BE2C (cell line): ENCODE data around the gene ATF7IP.

Experiments
- DNase-seq: peaks from one replicate; pipeline ENCODE4 v3.0.0-alpha.2; 2020
- H3K27me3 ChIP-seq: fragments of 250-450 bp; sonication (Bioruptor Pico); 2 replicates; pipeline ENCODE4 v1.5.1; 2020; ENCODE audit warnings: mild to moderate bottlenecking
- H3K36me3 ChIP-seq: fragments of 250-450 bp; sonication (Bioruptor Pico); 2 replicates; pipeline ENCODE4 v1.5.1; 2020; ENCODE audit warnings: mild to moderate bottlenecking
- H3K4me1 ChIP-seq: fragments of 250-450 bp; sonication (Bioruptor Pico); 2 replicates; pipeline ENCODE4 v1.5.1; 2020
- H3K4me3 ChIP-seq: 2 replicates; pipeline ENCODE4 v1.5.1; 2011; ENCODE audit warnings: low read depth, low read length
- H3K9me3 ChIP-seq: fragments of 250-450 bp; sonication (Bioruptor Pico); 2 replicates; pipeline ENCODE4 v1.5.1; 2020
- TF ChIP-seq, protein P1 (sequence below): IDR thresholded peaks from 2 replicates; pipeline ENCODE4 v1.5.1; 2012; ENCODE audit warnings: mild to moderate bottlenecking, low read depth, low read length

Gene ATF7IP

DNA sequence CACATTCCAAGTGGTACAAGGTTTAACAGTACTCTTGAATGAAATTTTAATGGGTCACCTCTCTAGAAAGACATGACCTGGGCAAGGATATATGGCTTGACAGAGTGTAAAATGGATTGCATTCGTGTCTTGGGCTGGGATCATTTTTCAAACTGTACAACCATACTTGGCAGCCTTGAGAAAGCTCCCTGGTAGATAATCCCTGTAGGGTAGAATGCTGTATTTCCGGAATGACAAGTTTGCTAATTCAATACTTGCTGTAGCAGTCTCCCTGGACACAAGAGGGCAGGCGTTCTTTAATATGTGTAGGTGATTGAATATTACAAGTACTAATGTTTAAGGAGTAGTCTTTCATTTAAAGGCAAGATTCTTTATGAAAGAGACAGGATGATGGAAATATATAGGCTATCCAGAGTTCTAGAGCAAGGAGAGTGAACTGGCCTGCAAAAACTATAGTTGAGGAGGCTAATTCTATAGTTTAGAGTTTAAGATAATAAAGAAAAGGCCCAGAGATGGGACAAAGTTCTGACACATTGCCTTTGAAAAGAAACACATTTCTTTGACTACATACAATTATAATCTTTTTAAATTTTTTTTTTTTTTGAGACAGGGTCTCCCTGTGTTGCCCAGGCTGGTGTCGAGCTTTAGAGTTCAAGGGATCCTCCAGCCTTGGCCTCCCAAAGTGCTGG, 148.8 kb downstream of the ATF7IP start:
- DNase-seq, result no peak
- TF ChIP-seq, protein P1, sequence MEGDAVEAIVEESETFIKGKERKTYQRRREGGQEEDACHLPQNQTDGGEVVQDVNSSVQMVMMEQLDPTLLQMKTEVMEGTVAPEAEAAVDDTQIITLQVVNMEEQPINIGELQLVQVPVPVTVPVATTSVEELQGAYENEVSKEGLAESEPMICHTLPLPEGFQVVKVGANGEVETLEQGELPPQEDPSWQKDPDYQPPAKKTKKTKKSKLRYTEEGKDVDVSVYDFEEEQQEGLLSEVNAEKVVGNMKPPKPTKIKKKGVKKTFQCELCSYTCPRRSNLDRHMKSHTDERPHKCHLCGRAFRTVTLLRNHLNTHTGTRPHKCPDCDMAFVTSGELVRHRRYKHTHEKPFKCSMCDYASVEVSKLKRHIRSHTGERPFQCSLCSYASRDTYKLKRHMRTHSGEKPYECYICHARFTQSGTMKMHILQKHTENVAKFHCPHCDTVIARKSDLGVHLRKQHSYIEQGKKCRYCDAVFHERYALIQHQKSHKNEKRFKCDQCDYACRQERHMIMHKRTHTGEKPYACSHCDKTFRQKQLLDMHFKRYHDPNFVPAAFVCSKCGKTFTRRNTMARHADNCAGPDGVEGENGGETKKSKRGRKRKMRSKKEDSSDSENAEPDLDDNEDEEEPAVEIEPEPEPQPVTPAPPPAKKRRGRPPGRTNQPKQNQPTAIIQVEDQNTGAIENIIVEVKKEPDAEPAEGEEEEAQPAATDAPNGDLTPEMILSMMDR, result peak; percentile 61
- Histone ChIP-seq H3K27me3 (no peaks in the 10 kb centered on the region), H3K36me3 (no peaks in the 10 kb centered on the region), H3K4me1 (no peaks in the 10 kb centered on the region), H3K9me3 (no peaks in the 10 kb centered on the region), H3K4me3 (no peak overlapping the region)

DNA sequence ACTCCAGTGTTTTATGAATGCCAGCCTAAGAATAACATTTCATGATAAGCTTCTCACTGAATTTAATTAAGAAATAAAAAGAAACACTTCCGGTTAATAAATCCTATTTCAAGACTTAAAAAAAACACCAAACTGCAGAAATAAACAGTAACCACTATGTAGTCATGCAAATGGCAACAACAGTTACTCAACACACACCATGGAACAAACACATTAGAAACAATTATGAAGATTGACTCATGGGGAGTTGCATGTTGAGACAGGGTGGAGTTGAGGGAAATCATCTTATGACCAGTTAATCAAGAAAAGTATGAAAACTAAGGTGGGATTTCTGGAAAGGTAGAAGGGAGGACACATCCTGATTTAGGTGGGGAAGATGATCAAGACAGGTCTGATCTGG, 149.5 kb downstream of the ATF7IP start:
- TF ChIP-seq, protein P1, result no peak
- Histone ChIP-seq H3K4me1 (no peaks in the 10 kb centered on the region), H3K27me3 (no peaks in the 10 kb centered on the region), H3K36me3 (no peaks in the 10 kb centered on the region), H3K9me3 (no peaks in the 10 kb centered on the region), H3K4me3 (no peak overlapping the region)
- no peak for DNase-seq

DNA sequence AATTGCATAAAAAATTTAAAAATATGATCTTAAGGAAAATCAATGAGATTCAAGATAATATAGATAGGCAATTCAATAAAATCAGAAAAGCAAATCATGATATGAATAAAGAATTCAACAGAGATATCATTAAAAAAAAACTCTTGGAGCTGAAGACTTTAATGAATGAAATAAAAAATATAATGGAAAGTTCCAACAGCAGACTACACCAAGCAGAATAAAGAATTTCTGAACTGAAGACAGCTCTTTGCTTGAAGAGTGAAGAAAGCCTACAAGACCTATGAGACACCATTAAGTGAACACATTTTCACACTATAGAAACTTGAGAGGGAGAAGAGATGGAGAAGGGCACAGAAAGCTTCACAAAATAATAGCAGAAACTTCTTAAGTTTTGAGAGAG, 156.3 kb downstream of the ATF7IP start:
- Histone ChIP-seq H3K9me3 (no peaks in the 10 kb centered on the region), H3K36me3 (no peaks in the 10 kb centered on the region), H3K4me3 (no peak overlapping the region), H3K4me1 (no peaks in the 10 kb centered on the region), H3K27me3 (no peaks in the 10 kb centered on the region)
- TF ChIP-seq, protein P1, result no peak
- DNase-seq, result no peak

DNA sequence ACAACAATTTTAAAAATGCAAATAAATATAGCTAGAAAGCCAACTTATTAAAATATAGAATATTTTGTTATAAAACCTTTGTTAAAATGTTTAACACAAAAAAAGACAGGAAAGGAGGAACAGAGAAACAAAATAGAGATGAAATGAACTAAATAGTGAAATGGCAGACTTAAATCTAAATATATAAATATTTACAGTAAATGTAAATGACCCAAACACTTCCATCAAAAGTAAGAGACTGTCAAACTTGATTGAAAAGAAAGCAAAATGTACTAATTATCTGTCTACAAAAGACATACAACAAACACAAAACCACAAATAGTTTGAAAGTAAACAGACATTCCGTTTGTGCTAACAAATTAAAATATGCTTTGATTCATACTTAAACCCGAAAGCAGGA, 160.5 kb downstream of the ATF7IP start:
- DNase-seq, result no peak
- H3K4me3 ChIP-seq, result no peak overlapping the region
- no peaks in the 10 kb centered on the region for H3K4me1 ChIP-seq
- TF ChIP-seq, protein P1, result no peak
- H3K36me3 ChIP-seq, result no peaks in the 10 kb centered on the region
- no peaks in the 10 kb centered on the region for H3K9me3 ChIP-seq
- H3K27me3 ChIP-seq, result no peaks in the 10 kb centered on the region

DNA sequence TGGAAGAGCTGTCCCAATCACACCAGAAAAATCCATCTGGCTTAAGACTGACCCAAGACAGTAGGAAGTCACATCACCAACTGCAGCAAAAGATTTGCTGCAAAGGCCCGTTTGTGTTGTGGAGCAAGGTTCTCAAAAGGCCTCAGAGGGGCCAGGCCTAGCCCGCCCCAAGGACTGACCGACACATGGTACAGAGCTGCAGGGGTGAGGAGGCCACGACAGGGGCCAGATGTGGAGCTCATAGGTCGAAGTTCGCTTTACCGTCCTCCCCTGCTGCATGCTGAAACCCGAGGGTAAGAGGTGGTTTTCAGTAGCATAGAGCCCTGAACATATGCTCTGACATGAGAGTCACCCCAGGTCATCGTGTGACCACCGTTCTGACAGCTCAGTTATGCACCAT, 166.7 kb downstream of the ATF7IP start:
- no peaks in the 10 kb centered on the region for H3K27me3 ChIP-seq
- H3K36me3 ChIP-seq, result no peaks in the 10 kb centered on the region
- no peaks in the 10 kb centered on the region for H3K4me1 ChIP-seq
- no peak for DNase-seq
- no peak overlapping the region for H3K4me3 ChIP-seq
- no peaks in the 10 kb centered on the region for H3K9me3 ChIP-seq
- TF ChIP-seq, protein P1, result no peak

DNA sequence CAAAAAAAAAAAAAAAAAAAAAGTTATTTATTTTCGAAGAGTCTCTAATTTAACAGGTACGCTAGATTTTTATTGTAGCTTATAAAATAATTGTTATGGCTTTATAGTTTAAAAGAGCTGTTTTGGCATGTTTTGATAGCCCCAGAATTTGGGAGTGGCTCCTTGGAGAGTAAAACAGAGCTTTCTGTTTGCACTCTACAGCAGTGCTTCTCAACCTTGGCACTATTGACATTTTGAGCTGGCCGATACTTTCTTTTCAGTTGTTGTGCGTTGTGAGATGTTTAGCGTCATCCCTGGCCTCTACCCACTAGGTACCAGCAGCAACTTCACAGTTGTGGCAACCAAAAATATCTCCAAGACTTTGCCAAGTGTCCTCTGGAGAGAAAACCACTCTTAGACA, 171.6 kb downstream of the ATF7IP start:
- H3K9me3 ChIP-seq, result no peaks in the 10 kb centered on the region
- no peak overlapping the region for H3K4me3 ChIP-seq
- DNase-seq, result no peak
- no peaks in the 10 kb centered on the region for H3K27me3 ChIP-seq
- TF ChIP-seq, protein P1, result no peak
- H3K4me1 ChIP-seq, result no peaks in the 10 kb centered on the region
- H3K36me3 ChIP-seq, result no peaks in the 10 kb centered on the region
